Muscle layer of duodenum (tissue), 2 donors: ENCODE data around the gene RSPH3.

ENCODE experiments used
- H3K27ac ChIP-seq: one replicate; pipeline ENCODE4 v1.7.0; 2013; ENCODE audit warnings: mild to moderate bottlenecking, low read length
- H3K27me3 ChIP-seq: one replicate; pipeline ENCODE4 v1.7.0; 2013; ENCODE audit warnings: low read depth, mild to moderate bottlenecking, control low read depth, low read length
- H3K36me3 ChIP-seq, 2 donors: one replicate each; pipeline ENCODE4 v1.7.0; 2013; ENCODE audit warnings: low read length in 2 of 2, control low read depth in 1 of 2, mild to moderate bottlenecking in 1 of 2; ENCODE audit not compliant: insufficient read depth in 2 of 2, control insufficient read depth in 1 of 2
- H3K4me1 ChIP-seq, 2 donors: one replicate each; pipeline ENCODE4 v1.7.0; 2013; ENCODE audit warnings: low read length in 2 of 2, mild to moderate bottlenecking in 2 of 2, control low read depth in 1 of 2, moderate library complexity in 1 of 2; ENCODE audit not compliant: insufficient read depth in 2 of 2, control insufficient read depth in 1 of 2
- H3K4me3 ChIP-seq, 2 donors: one replicate each; pipeline ENCODE4 v1.7.0; 2013; ENCODE audit warnings: low read length in 2 of 2, low read depth in 1 of 2, mild to moderate bottlenecking in 1 of 2
- H3K9me3 ChIP-seq, 2 donors: one replicate each; pipeline ENCODE4 v1.7.0; 2013; ENCODE audit warnings: low read length in 2 of 2, control low read depth in 1 of 2, mild to moderate bottlenecking in 1 of 2; ENCODE audit not compliant: control insufficient read depth in 1 of 2
- donor health status: healthy.

RSPH3 gene

GRCh38 chr6:158999666-159000403 lies at the start of gene RSPH3:
Gene RSPH3 (minus strand): TSS chr6:159000202. CDS start chr6:158999550, 652 bp downstream.
- H3K27ac ChIP-seq = peak within 1 kb of the TSS; percentile 82
- H3K4me3 ChIP-seq = peak within 1 kb of the TSS; percentile 84 to 91
- no peaks in the 10 kb centered on the region for H3K27me3 ChIP-seq
- H3K4me1 ChIP-seq = peaks cover 7 to 8% of the 10 kb centered on the region in 2 donors
- no peaks in the 10 kb centered on the region for H3K9me3 ChIP-seq
- no peaks in the 10 kb centered on the region for H3K36me3 ChIP-seq

- Histone ChIP-seq H3K27me3 (no peaks in the 10 kb centered on the region), H3K27ac (no peak overlapping the region), H3K36me3 (no peaks in the 10 kb centered on the region), H3K4me1 (no peaks in the 10 kb centered on the region), H3K4me3 (no peak overlapping the region), H3K9me3 (no peaks in the 10 kb centered on the region)
Measured at GRCh38 chr6:159047891-159048685, 48.1 kb upstream of the RSPH3 start.

- H3K27ac ChIP-seq = no peak overlapping the region
- H3K27me3 ChIP-seq = no peaks in the 10 kb centered on the region
- H3K36me3 ChIP-seq = peaks cover 0 to 5% of the 10 kb centered on the region in 2 donors
- no peaks in the 10 kb centered on the region for H3K9me3 ChIP-seq
- H3K4me1 ChIP-seq = no peaks in the 10 kb centered on the region
- no peak overlapping the region for H3K4me3 ChIP-seq
Measured at GRCh38 chr6:159045801-159046200, 45.8 kb upstream of the RSPH3 start.

- Histone ChIP-seq H3K4me1 (no peaks in the 10 kb centered on the region), H3K36me3 (peaks cover 0 to 6% of the 10 kb centered on the region in 2 donors), H3K27ac (peak within 1 kb of the TSS; percentile 78), H3K4me3 (peak within 1 kb of the TSS; percentile 44 to 66), H3K27me3 (no peaks in the 10 kb centered on the region), H3K9me3 (no peaks in the 10 kb centered on the region)
Measured at GRCh38 chr6:159044899-159045727, 45.1 kb upstream of the RSPH3 start, which contains the start of gene TAGAP. Gene TAGAP (minus strand): TSS chr6:159044991. CDS start chr6:159044146, 845 bp downstream.

- peak overlapping the region; percentile 78 for H3K27ac ChIP-seq
- H3K9me3 ChIP-seq = no peaks in the 10 kb centered on the region
- no peaks in the 10 kb centered on the region for H3K4me1 ChIP-seq
- H3K4me3 ChIP-seq = peak overlapping the region; percentile 44 to 66
- no peaks in the 10 kb centered on the region for H3K27me3 ChIP-seq
- peaks cover 0 to 6% of the 10 kb centered on the region in 2 donors for H3K36me3 ChIP-seq
Measured at GRCh38 chr6:159043947-159044346, 43.9 kb upstream of the RSPH3 start.

- Histone ChIP-seq H3K9me3 (no peaks in the 10 kb centered on the region), H3K4me3 (peak overlapping the region; percentile 44 to 66), H3K27me3 (no peaks in the 10 kb centered on the region), H3K27ac (peak overlapping the region; percentile 78), H3K36me3 (peaks cover 0 to 6% of the 10 kb centered on the region in 2 donors), H3K4me1 (no peaks in the 10 kb centered on the region)
Measured at GRCh38 chr6:159043251-159043650, 43.2 kb upstream of the RSPH3 start.

GRCh38 chr6:159042826-159043181 lies 42.8 kb upstream of the RSPH3 start:
- no peaks in the 10 kb centered on the region for H3K27me3 ChIP-seq
- no peaks in the 10 kb centered on the region for H3K4me1 ChIP-seq
- peak overlapping the region; percentile 78 for H3K27ac ChIP-seq
- H3K4me3 ChIP-seq = peak overlapping the region; percentile 44 to 66
- no peaks in the 10 kb centered on the region for H3K9me3 ChIP-seq
- peaks cover 0 to 6% of the 10 kb centered on the region in 2 donors for H3K36me3 ChIP-seq

- Histone ChIP-seq H3K9me3 (no peaks in the 10 kb centered on the region), H3K36me3 (peaks cover 0 to 6% of the 10 kb centered on the region in 2 donors), H3K4me1 (no peaks in the 10 kb centered on the region), H3K27ac (peak overlapping the region; percentile 78), H3K27me3 (no peaks in the 10 kb centered on the region), H3K4me3 (peak overlapping the region; percentile 44 to 66)
Measured at GRCh38 chr6:159042003-159042825, 42.2 kb upstream of the RSPH3 start.

GRCh38 chr6:159041181-159041580 lies 41.2 kb upstream of the RSPH3 start:
- no peak overlapping the region for H3K27ac ChIP-seq

GRCh38 chr6:159039885-159040258 lies 39.9 kb upstream of the RSPH3 start:
- Histone ChIP-seq H3K27ac (peak overlapping the region; percentile 49), H3K4me1 (no peaks in the 10 kb centered on the region), H3K36me3 (peaks cover 0 to 6% of the 10 kb centered on the region in 2 donors)

More at GRCh38 chr6:159041181-159041580, 41.2 kb upstream of the RSPH3 start:
- H3K27me3 ChIP-seq = no peaks in the 10 kb centered on the region
- H3K4me1 ChIP-seq = no peaks in the 10 kb centered on the region
- no peak overlapping the region for H3K4me3 ChIP-seq
- peaks cover 0 to 6% of the 10 kb centered on the region in 2 donors for H3K36me3 ChIP-seq
- no peaks in the 10 kb centered on the region for H3K9me3 ChIP-seq

More at GRCh38 chr6:159039885-159040258, 39.9 kb upstream of the RSPH3 start:
- Histone ChIP-seq H3K9me3 (no peaks in the 10 kb centered on the region), H3K27me3 (no peaks in the 10 kb centered on the region), H3K4me3 (no peak overlapping the region)
